ENCODE results near the gene RNF125.

DNA sequence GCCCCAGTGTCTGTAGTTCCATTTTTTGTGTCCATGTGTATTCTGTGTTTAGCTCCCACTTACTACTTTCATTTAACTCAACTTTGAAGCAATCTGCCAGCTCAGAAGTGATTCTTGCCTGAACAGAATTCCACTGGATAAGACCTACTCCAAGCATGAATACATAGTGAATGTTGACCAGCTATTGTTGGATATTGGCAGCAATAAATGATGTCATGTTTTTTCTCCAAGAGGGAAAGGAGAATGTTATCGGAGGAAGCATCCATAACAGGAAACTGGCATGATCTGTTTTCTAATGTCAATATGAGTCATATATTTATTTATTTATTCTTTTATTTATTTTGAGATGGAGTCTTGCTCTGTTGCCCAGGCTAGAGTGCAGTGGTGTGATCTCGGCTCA lies 38.9 kb upstream of the RNF125 start:
- no peak for TF ChIP-seq EP300 (IDR thresholded peaks at IDR 0.05; ENCODE audit: borderline replicate concordance in 1 of 2, low read depth in 1 of 2, low read length in 1 of 2)
- TF ChIP-seq, protein P1, sequence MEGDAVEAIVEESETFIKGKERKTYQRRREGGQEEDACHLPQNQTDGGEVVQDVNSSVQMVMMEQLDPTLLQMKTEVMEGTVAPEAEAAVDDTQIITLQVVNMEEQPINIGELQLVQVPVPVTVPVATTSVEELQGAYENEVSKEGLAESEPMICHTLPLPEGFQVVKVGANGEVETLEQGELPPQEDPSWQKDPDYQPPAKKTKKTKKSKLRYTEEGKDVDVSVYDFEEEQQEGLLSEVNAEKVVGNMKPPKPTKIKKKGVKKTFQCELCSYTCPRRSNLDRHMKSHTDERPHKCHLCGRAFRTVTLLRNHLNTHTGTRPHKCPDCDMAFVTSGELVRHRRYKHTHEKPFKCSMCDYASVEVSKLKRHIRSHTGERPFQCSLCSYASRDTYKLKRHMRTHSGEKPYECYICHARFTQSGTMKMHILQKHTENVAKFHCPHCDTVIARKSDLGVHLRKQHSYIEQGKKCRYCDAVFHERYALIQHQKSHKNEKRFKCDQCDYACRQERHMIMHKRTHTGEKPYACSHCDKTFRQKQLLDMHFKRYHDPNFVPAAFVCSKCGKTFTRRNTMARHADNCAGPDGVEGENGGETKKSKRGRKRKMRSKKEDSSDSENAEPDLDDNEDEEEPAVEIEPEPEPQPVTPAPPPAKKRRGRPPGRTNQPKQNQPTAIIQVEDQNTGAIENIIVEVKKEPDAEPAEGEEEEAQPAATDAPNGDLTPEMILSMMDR (IDR thresholded peaks at IDR 0.05) = no peak
- no peak for TF ChIP-seq EZH2phosphoT487 (IDR thresholded peaks at IDR 0.05; ENCODE audit: borderline replicate concordance, low read depth)
